GM23338 (cell line): ENCODE results near the gene MME. TPM values are rescaled to one million over a fixed set of nuclear protein-coding genes. Genes with fewer than 3 reads are reported as not detected.

ENCODE experiments used
- ATAC-seq: fragments of 200-7000 bp; cut with Tn5 transposase; 3 replicates; pipeline ENCODE4 v1.9.1; 2020
- DNase-seq: peaks from one replicate; pipeline ENCODE4 v3.0.0-alpha.2; 2015; ENCODE audit warnings: low spot score
- H2AFZ ChIP-seq: fragments of 200-600 bp; sonication (generic); 2 replicates; pipeline ENCODE4 v1.8.0; 2016; ENCODE audit warnings: antibody characterized with exemption, mild to moderate bottlenecking, moderate library complexity
- H3F3A ChIP-seq: fragments of 200-600 bp; sonication (generic); replicated peaks from 2 replicates; pipeline ENCODE4 v1.8.0; 2017; ENCODE audit warnings: antibody characterized with exemption, mixed run types, low read depth
- H3K27ac ChIP-seq: fragments of 200-600 bp; sonication (generic); 2 replicates; pipeline ENCODE4 v1.6.1; 2016; ENCODE audit warnings: low read depth
- H3K27me3 ChIP-seq: fragments of 200-600 bp; sonication (generic); 2 replicates; pipeline ENCODE4 v1.8.0; 2016; ENCODE audit warnings: mild to moderate bottlenecking, mixed run types, moderate library complexity; ENCODE audit not compliant: insufficient read depth
- H3K36me3 ChIP-seq: fragments of 200-600 bp; sonication (generic); 2 replicates; pipeline ENCODE4 v1.8.0; 2016; ENCODE audit warnings: mild to moderate bottlenecking; ENCODE audit not compliant: insufficient read depth
- H3K4me1 ChIP-seq: fragments of 200-600 bp; sonication (generic); 2 replicates; pipeline ENCODE4 v1.8.0; 2016; ENCODE audit warnings: mild to moderate bottlenecking, moderate library complexity; ENCODE audit not compliant: insufficient read depth
- H3K4me2 ChIP-seq: fragments of 200-600 bp; sonication (generic); 2 replicates; pipeline ENCODE4 v1.7.1; 2017; ENCODE audit warnings: mixed run types
- H3K4me3 ChIP-seq: fragments of 200-600 bp; sonication (generic); 2 replicates; pipeline ENCODE4 v1.6.1; 2016; ENCODE audit warnings: mixed run types
- H3K79me2 ChIP-seq: fragments of 200-600 bp; sonication (generic); replicated peaks from 2 replicates; pipeline ENCODE4 v1.8.0; 2017; ENCODE audit warnings: mild to moderate bottlenecking; ENCODE audit not compliant: insufficient read depth
- H3K9me2 ChIP-seq: fragments of 200-600 bp; sonication (generic); 2 replicates; pipeline ENCODE4 v1.8.0; 2017; ENCODE audit not compliant: insufficient read depth
- H4K20me1 ChIP-seq: fragments of 200-600 bp; sonication (generic); replicated peaks from 2 replicates; pipeline ENCODE4 v1.8.0; 2017; ENCODE audit warnings: mild to moderate bottlenecking; ENCODE audit not compliant: insufficient read depth
- H3K27ac Mint-ChIP-seq: 2 replicates; pipeline ENCODE4 v1.8.0; 2020; ENCODE audit warnings: inconsistent platforms, mild to moderate bottlenecking, moderate library complexity, mixed read lengths
- H3K27me3 Mint-ChIP-seq: 3 replicates; pipeline ENCODE4 v1.8.0; 2022; ENCODE audit warnings: low read depth, mild to moderate bottlenecking, moderate library complexity, mixed read lengths, inconsistent platforms; ENCODE audit not compliant: insufficient read depth, poor library complexity
- H3K36me3 Mint-ChIP-seq: 3 replicates; pipeline ENCODE4 v1.8.0; 2021; ENCODE audit warnings: low read depth, mild to moderate bottlenecking, inconsistent platforms, moderate library complexity, mixed read lengths
- H3K4me1 Mint-ChIP-seq: 3 replicates; pipeline ENCODE4 v1.8.0; 2020; ENCODE audit warnings: mild to moderate bottlenecking, inconsistent platforms, mixed read lengths
- H3K4me3 Mint-ChIP-seq: 3 replicates; pipeline ENCODE4 v1.8.0; 2021; ENCODE audit warnings: moderate library complexity, mild to moderate bottlenecking, inconsistent platforms, mixed read lengths
- H3K9me3 Mint-ChIP-seq: 3 replicates; pipeline ENCODE4 v1.8.0; 2020; ENCODE audit warnings: moderate library complexity, mild to moderate bottlenecking, inconsistent platforms, mixed read lengths
- CREB1 ChIP-seq: fragments of 250-450 bp; sonication (Bioruptor Pico); IDR thresholded peaks from 2 replicates; pipeline ENCODE4 v1.5.0; 2020; ENCODE audit warnings: low read depth, mild to moderate bottlenecking, moderate library complexity
- EZH2 ChIP-seq: fragments of 200-600 bp; sonication (generic); IDR thresholded peaks from one replicate; pipeline ENCODE4 v1.8.0; 2017; ENCODE audit warnings: antibody characterized with exemption, mild to moderate bottlenecking, low read depth; ENCODE audit not compliant: unreplicated experiment
- EZH2phosphoT487 ChIP-seq: fragments of 200-600 bp; sonication (generic); IDR thresholded peaks from one replicate; pipeline ENCODE4 v1.8.1; 2018; ENCODE audit warnings: antibody characterized with exemption; ENCODE audit not compliant: unreplicated experiment
- JUNB ChIP-seq: IDR thresholded peaks from one replicate; pipeline ENCODE4 v1.6.1; 2016; ENCODE audit warnings: antibody characterized with exemption; ENCODE audit not compliant: unreplicated experiment
- NANOG ChIP-seq: IDR thresholded peaks from 2 replicates; pipeline ENCODE4 v1.6.1; 2016; ENCODE audit warnings: antibody characterized with exemption, borderline replicate concordance
- POLR2AphosphoS5 ChIP-seq: IDR thresholded peaks from 2 replicates; pipeline ENCODE4 v1.6.1; 2016; ENCODE audit warnings: antibody characterized with exemption, low read depth
- STAT1 ChIP-seq: IDR thresholded peaks from one replicate; pipeline ENCODE4 v1.6.1; 2016; ENCODE audit warnings: antibody characterized with exemption; ENCODE audit not compliant: unreplicated experiment
- ZNF114 ChIP-seq: fragments of 250-450 bp; sonication (Bioruptor Pico); IDR thresholded peaks from 2 replicates; pipeline ENCODE4 v1.5.0; 2020; ENCODE audit warnings: mild to moderate bottlenecking, moderate library complexity
- ZNF331 ChIP-seq: fragments of 250-450 bp; sonication (Bioruptor Pico); IDR thresholded peaks from 2 replicates; pipeline ENCODE4 v1.5.0; 2020; ENCODE audit warnings: low read depth, mild to moderate bottlenecking, moderate library complexity
- polyA plus RNA-seq: library from polyadenylated mRNA; unstranded; fragments of >200 nt; fragmentation: Nextera tagmentation; extraction: Ambion mirVana; gene quantifications from 2 replicates; pipeline ENCODE4 v1.2.1, GENCODE V29; 2016
- total RNA-seq: library from RNA; depleted of rRNA; stranded (reverse); fragments of >200 nt; shearing (Covaris generic); gene quantifications from 2 replicates; pipeline ENCODE4 v1.2.3, GENCODE V29; 2014
- TF ChIP-seq, protein P1 (sequence below): fragments of 250-450 bp; sonication (Bioruptor Pico); IDR thresholded peaks from 2 replicates; pipeline ENCODE4 v1.5.0; 2020; ENCODE audit warnings: mild to moderate bottlenecking, moderate library complexity
- TF ChIP-seq, protein P2 (sequence below): IDR thresholded peaks from 2 replicates; pipeline ENCODE4 v1.6.1; 2016; ENCODE audit warnings: antibody characterized with exemption
- TF ChIP-seq, protein P3 (sequence below): IDR thresholded peaks from one replicate; pipeline ENCODE4 v1.6.1; 2018; ENCODE audit warnings: antibody characterized with exemption; ENCODE audit not compliant: unreplicated experiment

The MME gene
- total and polyA plus RNA-seq, 2 experiments from 2014 or later, result 15.2 to 76.7 TPM

DNA sequence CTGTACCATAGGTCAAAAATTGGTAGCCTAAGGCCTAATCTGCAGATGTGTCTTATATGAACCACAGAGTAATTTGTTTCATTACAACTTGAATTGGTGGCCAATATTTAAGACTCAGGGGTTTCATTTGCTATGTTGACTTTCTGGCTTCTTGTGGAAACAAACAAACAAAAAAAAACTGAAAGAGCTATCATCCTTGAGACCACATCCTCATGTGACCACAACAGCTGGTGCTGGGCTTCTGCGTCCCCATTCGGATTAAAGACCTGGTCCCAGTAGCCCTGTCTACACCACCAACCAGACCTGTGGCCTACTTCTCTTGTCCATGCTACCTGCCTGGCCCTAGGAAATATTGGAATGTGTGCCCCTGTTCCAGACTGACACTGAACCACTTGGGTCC is 151.7 kb downstream of the MME start:
- Mint-ChIP-seq H3K27me3 (no peaks in the 10 kb centered on the region), H3K27ac (no peak overlapping the region)

DNA sequence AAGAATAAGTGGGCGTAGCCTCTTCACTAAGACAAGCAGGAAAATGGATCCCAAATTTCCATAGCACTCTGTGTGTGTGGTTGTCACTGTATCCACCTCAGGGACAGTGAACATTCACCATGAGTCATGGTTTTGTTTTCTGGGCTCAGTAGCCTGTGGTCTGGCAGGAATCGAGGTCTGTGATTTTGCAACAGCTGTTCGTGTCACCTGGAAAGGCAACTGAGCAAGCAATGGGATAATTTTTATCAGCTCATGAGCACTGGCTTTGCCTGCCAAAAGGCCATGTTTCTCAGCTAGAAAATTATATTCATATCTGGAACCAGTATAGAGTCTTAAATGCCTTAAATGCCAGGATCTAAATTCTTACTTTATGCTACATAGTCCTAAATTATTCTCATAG is 152.5 kb downstream of the MME start:
- Histone ChIP-seq H2AFZ (peak overlapping the region; percentile 34; the same call in 1 of the 2 replicates), H3K9me2 (peaks cover 7% of the 10 kb centered on the region), H3K79me2 (no peaks in the 10 kb centered on the region), H3K27me3 (no peaks in the 10 kb centered on the region), H3K4me2 (no peak overlapping the region), H4K20me1 (no peaks in the 10 kb centered on the region), H3K4me3 (no peak overlapping the region), H3K27ac (no peak overlapping the region), H3K36me3 (no peaks in the 10 kb centered on the region), H3F3A (no peaks in the 10 kb centered on the region), H3K4me1 (no peaks in the 10 kb centered on the region)
- peaks cover 7% of the 10 kb centered on the region; the same call in 1 of the 3 replicates for H3K36me3 Mint-ChIP-seq
- no peak for TF ChIP-seq ZNF331 (CRISPR knock-in tag)
- TF ChIP-seq EZH2phosphoT487, result no peak
- TF ChIP-seq NANOG, result no peak
- TF ChIP-seq ZNF114 (CRISPR knock-in tag), result no peak
- TF ChIP-seq, protein P1, sequence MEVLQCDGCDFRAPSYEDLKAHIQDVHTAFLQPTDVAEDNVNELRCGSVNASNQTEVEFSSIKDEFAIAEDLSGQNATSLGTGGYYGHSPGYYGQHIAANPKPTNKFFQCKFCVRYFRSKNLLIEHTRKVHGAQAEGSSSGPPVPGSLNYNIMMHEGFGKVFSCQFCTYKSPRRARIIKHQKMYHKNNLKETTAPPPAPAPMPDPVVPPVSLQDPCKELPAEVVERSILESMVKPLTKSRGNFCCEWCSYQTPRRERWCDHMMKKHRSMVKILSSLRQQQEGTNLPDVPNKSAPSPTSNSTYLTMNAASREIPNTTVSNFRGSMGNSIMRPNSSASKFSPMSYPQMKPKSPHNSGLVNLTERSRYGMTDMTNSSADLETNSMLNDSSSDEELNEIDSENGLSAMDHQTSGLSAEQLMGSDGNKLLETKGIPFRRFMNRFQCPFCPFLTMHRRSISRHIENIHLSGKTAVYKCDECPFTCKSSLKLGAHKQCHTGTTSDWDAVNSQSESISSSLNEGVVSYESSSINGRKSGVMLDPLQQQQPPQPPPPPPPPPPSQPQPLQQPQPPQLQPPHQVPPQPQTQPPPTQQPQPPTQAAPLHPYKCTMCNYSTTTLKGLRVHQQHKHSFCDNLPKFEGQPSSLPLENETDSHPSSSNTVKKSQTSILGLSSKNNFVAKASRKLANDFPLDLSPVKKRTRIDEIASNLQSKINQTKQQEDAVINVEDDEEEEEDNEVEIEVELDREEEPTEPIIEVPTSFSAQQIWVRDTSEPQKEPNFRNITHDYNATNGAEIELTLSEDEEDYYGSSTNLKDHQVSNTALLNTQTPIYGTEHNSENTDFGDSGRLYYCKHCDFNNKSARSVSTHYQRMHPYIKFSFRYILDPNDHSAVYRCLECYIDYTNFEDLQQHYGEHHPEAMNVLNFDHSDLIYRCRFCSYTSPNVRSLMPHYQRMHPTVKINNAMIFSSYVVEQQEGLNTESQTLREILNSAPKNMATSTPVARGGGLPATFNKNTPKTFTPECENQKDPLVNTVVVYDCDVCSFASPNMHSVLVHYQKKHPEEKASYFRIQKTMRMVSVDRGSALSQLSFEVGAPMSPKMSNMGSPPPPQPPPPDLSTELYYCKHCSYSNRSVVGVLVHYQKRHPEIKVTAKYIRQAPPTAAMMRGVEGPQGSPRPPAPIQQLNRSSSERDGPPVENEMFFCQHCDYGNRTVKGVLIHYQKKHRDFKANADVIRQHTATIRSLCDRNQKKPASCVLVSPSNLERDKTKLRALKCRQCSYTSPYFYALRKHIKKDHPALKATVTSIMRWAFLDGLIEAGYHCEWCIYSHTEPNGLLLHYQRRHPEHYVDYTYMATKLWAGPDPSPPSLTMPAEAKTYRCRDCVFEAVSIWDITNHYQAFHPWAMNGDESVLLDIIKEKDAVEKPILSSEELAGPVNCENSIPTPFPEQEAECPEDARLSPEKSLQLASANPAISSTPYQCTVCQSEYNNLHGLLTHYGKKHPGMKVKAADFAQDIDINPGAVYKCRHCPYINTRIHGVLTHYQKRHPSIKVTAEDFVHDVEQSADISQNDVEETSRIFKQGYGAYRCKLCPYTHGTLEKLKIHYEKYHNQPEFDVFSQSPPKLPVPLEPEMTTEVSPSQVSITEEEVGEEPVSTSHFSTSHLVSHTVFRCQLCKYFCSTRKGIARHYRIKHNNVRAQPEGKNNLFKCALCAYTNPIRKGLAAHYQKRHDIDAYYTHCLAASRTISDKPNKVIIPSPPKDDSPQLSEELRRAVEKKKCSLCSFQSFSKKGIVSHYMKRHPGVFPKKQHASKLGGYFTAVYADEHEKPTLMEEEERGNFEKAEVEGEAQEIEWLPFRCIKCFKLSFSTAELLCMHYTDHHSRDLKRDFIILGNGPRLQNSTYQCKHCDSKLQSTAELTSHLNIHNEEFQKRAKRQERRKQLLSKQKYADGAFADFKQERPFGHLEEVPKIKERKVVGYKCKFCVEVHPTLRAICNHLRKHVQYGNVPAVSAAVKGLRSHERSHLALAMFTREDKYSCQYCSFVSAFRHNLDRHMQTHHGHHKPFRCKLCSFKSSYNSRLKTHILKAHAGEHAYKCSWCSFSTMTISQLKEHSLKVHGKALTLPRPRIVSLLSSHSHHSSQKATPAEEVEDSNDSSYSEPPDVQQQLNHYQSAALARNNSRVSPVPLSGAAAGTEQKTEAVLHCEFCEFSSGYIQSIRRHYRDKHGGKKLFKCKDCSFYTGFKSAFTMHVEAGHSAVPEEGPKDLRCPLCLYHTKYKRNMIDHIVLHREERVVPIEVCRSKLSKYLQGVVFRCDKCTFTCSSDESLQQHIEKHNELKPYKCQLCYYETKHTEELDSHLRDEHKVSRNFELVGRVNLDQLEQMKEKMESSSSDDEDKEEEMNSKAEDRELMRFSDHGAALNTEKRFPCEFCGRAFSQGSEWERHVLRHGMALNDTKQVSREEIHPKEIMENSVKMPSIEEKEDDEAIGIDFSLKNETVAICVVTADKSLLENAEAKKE (CRISPR knock-in tag), result no peak
- no peak for TF ChIP-seq STAT1
- TF ChIP-seq, protein P2, sequence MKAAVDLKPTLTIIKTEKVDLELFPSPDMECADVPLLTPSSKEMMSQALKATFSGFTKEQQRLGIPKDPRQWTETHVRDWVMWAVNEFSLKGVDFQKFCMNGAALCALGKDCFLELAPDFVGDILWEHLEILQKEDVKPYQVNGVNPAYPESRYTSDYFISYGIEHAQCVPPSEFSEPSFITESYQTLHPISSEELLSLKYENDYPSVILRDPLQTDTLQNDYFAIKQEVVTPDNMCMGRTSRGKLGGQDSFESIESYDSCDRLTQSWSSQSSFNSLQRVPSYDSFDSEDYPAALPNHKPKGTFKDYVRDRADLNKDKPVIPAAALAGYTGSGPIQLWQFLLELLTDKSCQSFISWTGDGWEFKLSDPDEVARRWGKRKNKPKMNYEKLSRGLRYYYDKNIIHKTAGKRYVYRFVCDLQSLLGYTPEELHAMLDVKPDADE, result no peak
- TF ChIP-seq POLR2AphosphoS5, result no peak
- TF ChIP-seq, protein P3, sequence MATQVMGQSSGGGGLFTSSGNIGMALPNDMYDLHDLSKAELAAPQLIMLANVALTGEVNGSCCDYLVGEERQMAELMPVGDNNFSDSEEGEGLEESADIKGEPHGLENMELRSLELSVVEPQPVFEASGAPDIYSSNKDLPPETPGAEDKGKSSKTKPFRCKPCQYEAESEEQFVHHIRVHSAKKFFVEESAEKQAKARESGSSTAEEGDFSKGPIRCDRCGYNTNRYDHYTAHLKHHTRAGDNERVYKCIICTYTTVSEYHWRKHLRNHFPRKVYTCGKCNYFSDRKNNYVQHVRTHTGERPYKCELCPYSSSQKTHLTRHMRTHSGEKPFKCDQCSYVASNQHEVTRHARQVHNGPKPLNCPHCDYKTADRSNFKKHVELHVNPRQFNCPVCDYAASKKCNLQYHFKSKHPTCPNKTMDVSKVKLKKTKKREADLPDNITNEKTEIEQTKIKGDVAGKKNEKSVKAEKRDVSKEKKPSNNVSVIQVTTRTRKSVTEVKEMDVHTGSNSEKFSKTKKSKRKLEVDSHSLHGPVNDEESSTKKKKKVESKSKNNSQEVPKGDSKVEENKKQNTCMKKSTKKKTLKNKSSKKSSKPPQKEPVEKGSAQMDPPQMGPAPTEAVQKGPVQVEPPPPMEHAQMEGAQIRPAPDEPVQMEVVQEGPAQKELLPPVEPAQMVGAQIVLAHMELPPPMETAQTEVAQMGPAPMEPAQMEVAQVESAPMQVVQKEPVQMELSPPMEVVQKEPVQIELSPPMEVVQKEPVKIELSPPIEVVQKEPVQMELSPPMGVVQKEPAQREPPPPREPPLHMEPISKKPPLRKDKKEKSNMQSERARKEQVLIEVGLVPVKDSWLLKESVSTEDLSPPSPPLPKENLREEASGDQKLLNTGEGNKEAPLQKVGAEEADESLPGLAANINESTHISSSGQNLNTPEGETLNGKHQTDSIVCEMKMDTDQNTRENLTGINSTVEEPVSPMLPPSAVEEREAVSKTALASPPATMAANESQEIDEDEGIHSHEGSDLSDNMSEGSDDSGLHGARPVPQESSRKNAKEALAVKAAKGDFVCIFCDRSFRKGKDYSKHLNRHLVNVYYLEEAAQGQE, result no peak
- TF ChIP-seq JUNB, result no peak
- H3K9me3 Mint-ChIP-seq, result peaks cover 4% of the 10 kb centered on the region; the same call in 2 of the 3 replicates
- no peaks in the 10 kb centered on the region for H3K27me3 Mint-ChIP-seq
- H3K4me3 Mint-ChIP-seq, result no peak overlapping the region
- peak; percentile 3 for DNase-seq
- H3K4me1 Mint-ChIP-seq, result no peaks in the 10 kb centered on the region
- no peak for ATAC-seq
- H3K27ac Mint-ChIP-seq, result no peak overlapping the region

More for the DNA sequence above, 151.7 kb downstream of the MME start:
- Histone ChIP-seq H3K27me3 (no peaks in the 10 kb centered on the region), H3F3A (no peaks in the 10 kb centered on the region), H2AFZ (0 out of 2 replicates have a peak overlapping the region, but pooled peaks have one; percentile 34), H3K4me2 (no peak overlapping the region), H4K20me1 (no peaks in the 10 kb centered on the region), H3K9me2 (peaks cover 15% of the 10 kb centered on the region), H3K4me3 (no peak overlapping the region), H3K27ac (no peak overlapping the region), H3K79me2 (no peaks in the 10 kb centered on the region), H3K36me3 (no peaks in the 10 kb centered on the region), H3K4me1 (no peaks in the 10 kb centered on the region)
- Mint-ChIP-seq H3K4me1 (no peaks in the 10 kb centered on the region), H3K9me3 (peaks cover 4% of the 10 kb centered on the region; the same call in 2 of the 3 replicates), H3K4me3 (no peak overlapping the region), H3K36me3 (peaks cover 4% of the 10 kb centered on the region; the same call in 1 of the 3 replicates)
- no peak for ATAC-seq
- no peak for DNase-seq
- TF ChIP-seq CREB1 (CRISPR knock-in tag) (no peak), EZH2 (no peak)
